AG10803 (cell line): Measurements from ENCODE around the gene ZDHHC22.

ENCODE experiments used
- DNase-seq: peaks from one replicate; pipeline ENCODE4 v3.0.0; 2010; ENCODE audit warnings: low read depth
- H3K4me3 ChIP-seq: 2 replicates; pipeline ENCODE4 v1.5.1; 2011; ENCODE audit warnings: mild to moderate bottlenecking, low read length, control low read depth
- CTCF ChIP-seq: conservative IDR thresholded peaks from 2 replicates; pipeline ENCODE4 v1.5.1; 2011; ENCODE audit warnings: mild to moderate bottlenecking, low read length, control low read depth, inconsistent platforms

The ZDHHC22 gene

GRCh38 chr14:77145975-77146740 is 4.6 kb upstream of the ZDHHC22 start:
- H3K4me3 ChIP-seq: no peak overlapping the region
- DNase-seq: no peak
- no peak for TF ChIP-seq CTCF

DNA sequence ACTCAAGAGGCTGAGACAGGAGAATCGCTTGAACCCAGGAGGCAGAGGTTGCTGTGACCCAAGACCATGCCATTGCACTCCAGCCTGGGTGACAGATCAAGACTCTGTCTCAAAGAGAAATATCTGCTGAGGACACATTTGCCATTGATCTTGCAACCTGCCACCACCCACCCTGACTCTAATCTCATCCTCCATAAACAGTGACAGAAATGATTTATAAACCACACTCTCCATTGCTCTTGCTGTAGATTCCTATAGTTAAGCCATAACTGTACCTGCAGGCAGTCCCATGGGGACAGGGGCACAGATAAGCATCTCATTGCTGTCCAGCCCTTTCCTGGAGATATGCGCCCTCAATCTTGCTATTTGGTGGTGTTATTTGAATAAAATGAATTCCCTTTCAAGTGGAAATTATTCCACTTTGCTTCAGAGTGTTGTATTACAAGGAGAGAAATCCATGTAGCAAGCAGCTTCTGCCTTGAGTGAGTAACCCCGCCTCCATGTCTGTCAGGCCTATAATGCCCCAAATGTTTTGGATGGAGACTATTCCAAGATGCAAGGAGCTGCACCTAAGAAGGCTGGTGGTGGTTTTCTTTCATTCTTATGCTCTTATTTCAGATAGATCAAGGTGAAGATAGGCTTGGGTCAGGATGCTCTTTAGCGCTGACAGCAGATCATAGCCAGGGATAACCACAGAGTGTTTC is 3.0 kb upstream of the ZDHHC22 start:
- TF ChIP-seq CTCF: no peak
- H3K4me3 ChIP-seq: no peak overlapping the region
- no peak for DNase-seq

GRCh38 chr14:77143071-77143470 is 1.5 kb upstream of the ZDHHC22 start:
- no peak for DNase-seq
- no peak for TF ChIP-seq CTCF
- no peak overlapping the region for H3K4me3 ChIP-seq

DNA sequence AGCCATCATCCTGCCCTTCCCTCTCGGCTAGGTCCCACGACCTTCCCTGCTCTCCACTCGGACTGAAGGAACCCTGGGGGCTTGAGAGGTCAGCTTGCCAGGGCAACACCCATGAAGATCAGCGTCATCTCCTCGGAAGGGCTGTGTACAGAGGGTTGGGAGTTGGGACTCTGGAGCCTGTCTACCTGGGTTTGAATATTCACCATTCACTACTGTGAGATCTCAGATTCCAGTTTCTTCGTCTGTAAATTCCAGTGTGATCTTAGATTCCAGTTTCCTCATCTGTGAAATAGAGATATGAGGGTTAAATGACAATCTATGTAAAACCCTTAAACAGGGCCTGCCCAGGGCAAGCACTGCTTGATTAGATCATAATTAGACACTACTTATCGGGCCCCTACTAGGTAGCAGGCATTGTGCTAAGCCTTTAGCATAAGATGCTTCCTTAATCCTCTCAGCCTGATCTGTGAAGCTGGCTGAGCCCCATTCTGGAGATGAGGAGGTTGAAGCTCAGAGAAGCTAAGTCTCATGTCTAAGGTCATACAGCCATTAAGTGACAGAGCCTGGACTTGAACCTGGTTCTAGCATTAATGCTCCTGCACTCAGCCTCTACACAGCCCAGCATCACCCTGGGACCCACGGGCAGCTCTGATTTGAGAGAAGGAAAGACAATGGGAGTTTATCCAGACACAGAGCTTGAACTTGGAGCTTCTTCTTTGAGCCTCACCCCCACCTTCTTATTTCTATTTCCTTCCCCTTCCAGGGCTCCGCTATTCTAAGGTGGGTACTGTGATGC is 612 bp upstream of the ZDHHC22 start:
- no peak overlapping the region for H3K4me3 ChIP-seq
- no peak for TF ChIP-seq CTCF
- no peak for DNase-seq

GRCh38 chr14:77140359-77141213 is 1.0 kb downstream of the ZDHHC22 start:
- TF ChIP-seq CTCF: no peak
- DNase-seq: no peak
- no peak overlapping the region for H3K4me3 ChIP-seq

GRCh38 chr14:77139540-77140358 is 1.8 kb downstream of the ZDHHC22 start:
- H3K4me3 ChIP-seq: no peak overlapping the region
- TF ChIP-seq CTCF: peak; percentile 21
- no peak for DNase-seq
